Inferior parietal cortex (tissue), 1 donor: ENCODE results near the gene DLX5.

Source experiments
- DNase-seq: peaks from one replicate; pipeline ENCODE4 v3.0.0-alpha.2; 2016; ENCODE audit errors: extremely low spot score

Gene DLX5

DNA sequence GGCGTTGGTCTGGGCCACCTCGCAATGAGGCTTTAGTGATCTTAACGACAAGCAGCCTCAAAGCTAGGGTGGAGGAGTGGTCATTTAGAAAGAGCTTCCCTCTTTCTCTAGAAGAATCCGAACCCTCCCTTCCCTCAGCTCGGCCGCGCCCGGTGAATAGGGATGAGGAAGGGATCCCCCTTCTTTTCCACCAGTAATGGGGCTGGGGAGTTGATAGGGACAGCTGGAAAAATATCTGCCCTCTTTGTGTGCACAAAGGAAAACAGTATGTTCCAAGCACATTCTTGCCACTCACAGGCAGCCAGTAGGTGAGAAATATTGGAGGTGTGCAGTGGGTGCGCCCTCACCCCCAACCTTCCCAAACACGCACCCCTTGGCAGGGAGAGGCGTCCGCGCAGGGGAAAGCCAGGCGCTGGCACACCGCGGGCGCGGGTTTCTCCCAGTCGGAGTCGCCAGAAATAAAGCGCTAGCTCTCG, 6.5 kb downstream of the DLX5 start:
- no peak for DNase-seq

DNA sequence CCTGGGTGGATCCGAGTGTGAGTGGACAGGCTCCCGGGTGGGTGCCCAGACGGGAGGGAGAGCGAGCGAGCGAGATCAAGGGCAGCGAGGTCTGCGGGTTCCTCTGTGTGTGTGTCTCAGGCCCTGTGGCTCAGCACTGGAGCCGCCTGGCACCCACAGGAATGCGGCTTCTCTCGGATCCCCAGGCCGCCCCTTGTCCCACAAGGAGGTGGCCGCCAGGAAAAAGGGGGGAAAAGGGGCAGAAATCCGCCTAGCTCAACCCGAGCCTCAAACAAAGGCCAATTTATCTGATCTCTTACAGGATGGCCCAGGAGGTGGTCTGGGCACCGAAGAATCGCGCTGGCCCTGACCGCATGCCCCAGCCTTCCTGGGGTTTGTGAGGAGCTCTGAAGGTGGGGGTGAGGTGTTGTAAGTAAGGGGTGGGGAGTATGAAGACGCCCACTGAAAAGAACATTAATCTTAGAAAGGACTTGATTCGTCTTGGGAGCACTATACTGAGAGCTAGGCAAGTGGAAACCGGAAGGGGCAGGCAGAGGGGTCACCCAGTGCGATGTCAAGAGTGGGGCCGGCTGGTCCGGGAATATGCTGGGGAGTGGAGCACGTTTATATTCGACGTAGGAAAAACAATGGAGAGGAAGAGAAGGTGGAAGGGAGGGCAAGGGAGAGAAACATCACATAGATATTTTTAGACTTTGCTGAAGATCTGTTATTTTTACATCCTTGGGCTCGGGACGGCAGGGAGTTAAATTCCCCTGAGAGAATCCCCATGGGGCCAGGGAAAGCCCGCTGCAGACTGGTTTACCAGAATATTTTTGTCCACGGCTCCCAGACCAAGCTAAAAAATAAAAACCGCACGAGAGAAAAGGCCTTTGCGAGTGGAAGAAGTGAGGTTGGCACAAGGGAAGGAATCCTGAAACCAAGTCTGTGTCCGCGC, 7.2 kb downstream of the DLX5 start:
- no peak for DNase-seq

DNA sequence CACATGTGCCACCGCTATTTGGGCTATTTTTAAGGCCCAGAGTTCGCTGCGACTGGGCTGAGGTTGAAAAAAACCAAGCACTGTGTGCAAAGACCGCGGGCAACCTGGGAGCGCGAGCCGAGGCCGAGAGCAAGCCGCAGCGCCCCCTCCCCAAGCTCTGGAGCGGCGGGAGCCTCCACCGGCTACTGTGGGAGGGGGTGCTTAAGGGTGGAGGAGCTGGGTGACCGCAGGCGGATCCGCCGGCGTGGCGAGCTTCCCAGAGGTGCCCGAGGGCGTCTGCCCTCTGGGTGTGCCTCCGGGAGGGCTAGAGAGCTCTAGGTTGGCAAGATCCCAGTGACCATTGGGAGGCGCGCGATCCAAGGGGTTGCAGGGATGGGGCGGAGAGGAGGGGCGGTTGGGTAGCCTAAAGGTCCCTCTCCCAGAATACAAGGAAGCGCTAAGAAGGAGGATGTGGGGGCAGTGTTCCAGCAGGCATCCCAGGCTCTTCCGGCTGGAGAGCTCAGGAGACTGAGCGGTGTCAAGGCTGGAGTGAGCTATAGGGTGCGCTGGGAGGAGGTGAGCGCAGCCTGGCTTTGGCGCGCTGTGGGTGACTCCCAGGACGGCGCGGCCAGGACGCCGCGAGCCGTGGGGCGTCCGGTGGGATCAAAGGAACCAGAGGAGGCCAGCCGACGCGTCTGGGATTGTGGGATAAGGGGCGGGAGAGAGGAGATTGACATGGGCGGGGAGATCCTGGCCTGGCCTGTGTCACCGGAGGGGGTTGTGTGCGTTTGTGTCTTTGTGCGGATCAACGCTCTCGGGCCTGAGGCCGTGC, 8.0 kb downstream of the DLX5 start:
- DNase-seq, result no peak

DNA sequence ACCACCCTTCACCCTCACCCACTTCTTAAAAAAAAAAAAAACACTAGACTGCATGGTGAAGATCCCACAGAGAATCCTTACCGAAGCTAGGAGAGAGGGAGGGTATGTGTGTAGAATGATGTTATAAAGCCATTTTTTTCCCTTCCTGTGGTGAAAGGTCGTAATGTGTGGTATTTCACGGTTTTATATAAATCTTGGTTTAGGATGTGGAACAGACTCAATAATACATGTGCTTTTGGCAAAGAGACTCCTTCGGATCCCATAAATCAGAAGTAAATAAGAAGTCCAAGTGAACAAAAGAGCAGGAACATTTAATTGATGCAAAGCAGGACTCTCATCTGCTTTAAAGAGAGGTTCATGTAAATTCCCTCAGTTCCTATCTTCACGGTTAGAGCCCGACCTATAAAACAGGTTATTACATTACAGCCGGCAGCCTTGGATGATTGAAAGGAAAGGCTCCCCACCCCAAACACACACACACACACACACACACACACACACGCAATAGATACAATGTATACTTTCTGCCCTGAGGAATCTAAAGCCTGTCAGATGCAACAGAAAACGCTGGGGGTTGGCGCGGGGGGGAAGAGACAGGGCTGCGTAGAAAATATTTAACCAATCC, 8.8 kb downstream of the DLX5 start:
- DNase-seq, result no peak

DNA sequence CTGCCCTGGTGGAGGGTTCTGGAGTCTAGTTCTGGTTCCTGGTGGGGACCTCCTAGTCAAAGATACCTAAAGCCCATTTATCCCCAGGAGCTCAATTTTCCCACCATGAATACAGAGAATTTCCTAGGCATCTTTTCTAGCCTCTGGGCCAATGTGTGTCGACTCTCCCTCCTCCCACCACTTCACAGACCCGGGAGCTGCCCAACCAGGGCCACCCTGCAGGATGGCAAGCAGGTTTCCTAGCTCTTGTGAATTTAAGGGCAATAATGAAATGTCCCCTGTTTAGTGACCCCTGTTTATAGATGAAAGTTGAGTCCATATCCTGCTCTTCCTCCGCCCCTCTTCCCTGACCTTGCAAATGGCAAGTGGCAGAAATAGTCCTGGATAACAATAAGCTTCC, 9.4 kb downstream of the DLX5 start:
- DNase-seq, result no peak

DNA sequence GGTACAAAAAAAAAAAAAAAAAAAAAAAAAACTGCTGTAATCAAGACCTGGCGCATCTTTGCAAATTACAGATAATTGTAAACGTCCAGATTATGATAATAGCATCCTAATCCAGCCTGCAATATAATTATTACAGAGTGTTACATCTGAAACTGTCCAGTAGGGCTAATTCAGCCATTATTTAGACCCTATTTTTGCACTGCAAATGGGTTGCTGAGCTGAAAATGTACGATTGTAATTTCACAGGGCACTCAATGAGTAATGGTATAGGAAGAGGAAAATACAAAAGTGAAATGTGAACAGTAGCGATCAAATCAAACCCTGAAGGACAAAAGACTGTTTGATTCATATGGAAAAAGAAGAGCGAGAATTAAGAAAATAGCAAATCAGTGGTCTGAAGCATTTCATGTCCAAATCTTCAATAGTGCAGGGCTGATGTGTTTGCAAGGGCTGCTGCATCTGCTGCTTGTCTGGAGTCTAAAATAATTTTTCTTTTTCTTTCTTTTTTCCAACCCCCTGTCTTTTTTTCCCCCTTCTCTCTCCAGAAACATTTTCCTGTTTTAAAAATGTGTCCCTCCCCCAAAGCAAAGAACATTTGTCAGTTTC, 10.4 kb downstream of the DLX5 start:
- DNase-seq, result no peak

DNA sequence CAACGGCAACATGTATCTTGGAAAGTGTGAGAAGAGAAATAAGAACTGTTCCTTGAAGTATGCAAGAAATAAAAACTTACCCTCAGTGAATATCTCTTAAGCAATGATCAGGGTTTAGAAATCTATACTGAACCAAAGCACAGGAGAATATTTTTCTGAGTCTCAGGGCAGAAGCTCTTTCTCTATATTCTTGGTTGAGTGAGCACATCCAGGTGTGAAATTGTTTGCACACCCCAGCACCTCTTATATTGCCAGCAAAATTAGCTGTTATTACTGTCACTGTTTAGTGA, 10.8 kb downstream of the DLX5 start:
- DNase-seq, result no peak

DNA sequence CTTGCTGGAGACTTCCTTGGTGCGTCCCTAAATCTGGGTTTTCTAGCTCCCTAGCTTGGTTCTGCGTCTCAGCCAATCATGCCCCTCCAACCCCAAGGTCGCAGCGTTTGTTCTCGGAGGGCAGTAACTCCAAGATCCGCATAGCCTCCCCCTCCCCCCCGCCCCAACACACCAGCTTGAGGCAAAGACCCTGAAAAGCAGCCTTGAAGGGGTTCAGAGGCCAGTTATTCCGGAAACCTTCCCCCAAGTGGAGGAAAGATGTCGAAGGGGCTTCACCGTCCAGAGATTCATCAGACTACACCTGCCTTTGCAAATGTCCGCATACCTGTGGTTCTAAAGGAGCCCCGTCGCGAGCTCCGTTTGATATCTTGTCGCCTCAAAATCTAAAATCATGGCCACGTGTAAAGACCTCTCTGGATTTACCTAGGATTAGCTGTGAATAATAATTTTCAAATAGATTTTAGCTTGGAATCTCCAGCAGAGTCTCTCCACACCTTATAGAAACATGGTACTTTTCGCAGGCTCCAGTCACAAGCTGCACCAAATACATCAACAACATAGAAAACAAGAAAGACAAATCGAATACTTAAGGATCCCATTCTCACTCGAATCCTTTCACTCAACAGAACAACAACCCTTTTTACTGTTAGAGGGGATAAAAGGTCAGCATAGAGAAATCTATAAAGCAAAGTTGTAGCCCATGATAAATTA, 11.3 kb downstream of the DLX5 start:
- no peak for DNase-seq

DNA sequence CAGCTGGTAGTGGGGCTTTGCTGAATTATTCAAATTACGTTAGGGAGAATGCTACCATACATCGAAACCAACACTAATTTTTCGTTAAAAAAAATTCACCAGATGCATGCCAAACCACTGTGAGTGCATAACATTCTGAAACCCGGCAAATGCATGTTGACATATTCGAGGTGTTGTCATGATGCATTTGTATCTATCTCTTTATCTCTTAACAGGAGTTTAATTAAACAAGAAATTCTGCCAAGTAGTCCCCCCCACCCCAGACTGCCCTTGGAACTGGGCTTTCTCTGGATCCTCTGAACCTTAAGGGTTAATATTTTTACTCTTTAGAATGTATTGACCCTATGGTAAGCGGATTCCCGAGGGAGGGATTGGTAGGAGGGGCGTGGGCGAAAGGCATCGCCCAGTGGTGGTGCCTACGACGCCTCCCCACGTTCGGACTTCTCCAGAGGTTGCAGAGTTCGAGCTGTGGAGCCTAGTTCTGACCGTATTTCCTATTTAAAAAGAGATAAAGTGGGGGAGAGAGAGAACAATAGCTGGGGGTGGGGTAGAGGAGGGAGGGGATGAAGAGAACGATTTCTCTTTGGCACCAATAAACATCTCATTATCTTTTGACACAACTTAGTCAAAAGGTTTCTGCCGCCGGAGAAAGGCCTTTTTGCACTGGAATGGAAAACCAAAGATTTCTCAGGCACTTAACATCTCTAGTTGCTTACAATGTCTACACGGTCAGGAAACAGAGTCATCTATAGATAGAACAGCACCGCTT, 12.1 kb downstream of the DLX5 start:
- no peak for DNase-seq

DNA sequence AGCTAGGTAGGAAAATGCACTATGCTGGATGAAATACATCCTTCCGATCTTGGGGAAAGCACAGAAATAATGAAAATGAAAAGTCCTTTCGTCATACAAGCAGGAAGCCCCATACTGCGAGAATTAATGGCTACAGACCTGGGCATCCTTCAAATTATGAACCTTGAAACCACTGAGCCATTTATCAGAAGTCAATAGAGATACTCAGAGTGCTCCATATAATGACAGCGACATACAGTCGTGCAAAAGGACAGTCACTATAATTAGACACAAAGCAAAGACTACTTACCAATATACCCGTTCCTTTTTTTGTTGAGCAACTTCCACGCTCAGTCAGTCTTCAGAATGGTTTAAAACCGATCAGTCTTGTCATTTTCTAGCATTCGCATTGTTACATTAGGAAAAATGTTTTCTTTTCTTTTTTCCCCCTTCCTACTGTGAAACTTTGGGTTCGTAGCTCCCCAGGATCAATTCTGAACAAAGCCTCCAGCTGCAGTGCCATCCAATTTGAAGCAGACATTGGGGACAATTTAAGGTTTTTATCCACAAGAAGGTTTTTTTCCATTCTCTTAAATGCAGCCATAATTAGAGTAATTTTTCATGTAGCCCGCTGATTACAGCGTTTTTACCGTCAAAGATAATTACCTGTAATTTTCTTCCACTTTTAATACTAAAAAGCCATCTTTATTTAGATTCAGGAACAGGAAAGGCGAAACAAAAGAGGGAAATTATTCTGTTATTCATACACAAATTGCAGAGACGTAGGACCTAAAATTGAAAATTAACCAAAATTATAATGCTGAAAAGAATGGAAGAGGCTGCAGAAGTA, 12.9 kb downstream of the DLX5 start:
- no peak for DNase-seq

DNA sequence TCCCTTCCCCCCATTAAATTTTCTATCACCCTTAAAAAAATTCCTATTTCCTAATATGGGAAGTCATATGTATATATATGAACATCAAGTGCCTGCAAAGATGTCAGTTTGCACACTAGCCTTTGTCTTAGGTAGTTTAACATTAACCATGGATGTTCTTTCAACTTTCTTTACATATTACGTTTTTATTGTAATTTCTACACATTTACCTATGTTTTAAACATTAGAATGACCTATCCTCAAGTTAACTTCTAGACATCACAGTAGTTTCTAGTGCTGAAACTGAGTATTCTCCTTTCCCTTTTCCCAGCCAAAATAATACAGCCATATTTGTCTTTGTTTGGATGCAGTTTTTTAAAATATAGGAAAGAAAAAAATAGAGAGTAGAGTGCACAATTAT, 13.5 kb downstream of the DLX5 start:
- DNase-seq, result no peak

DNA sequence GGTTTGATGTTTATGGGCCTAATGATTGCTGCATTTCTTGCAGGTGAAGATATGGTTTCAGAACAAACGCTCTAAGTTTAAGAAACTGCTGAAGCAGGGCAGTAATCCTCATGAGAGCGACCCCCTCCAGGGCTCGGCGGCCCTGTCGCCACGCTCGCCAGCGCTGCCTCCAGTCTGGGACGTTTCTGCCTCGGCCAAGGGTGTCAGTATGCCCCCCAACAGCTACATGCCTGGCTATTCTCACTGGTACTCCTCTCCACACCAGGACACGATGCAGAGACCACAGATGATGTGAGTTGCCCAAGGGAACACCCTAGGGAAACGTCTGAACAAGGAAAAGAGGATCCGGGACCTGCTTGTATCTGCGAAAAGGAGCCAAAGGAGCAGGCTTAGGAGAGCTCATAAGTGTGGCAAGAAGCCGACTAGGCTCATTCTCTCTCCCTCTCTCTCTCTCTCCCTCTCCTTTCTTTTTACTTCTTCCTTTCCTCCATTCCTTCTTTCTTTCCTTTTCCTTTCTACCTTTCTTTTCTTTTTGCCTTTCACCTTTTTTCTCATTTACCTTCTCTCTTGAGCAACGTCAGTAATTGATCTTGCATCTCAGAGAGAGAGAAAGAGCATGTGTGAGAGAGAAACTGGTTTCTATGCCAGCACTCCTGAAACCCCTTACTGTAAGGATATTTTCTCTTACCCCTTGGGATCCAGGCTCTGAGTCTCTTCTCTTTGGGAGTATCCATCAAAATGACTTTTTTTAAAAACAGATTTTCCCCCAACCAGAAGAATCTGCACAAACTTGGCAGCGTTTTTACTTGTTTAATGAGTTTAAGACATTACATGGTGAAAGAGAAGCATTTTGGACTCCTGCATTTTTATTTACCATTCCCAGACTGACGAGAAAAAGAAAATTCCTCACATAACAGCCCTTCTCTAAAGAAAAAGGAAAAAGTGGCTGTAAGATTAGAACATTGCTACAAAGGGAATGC, 14.6 kb downstream of the DLX5 start:
- no peak for DNase-seq

DNA sequence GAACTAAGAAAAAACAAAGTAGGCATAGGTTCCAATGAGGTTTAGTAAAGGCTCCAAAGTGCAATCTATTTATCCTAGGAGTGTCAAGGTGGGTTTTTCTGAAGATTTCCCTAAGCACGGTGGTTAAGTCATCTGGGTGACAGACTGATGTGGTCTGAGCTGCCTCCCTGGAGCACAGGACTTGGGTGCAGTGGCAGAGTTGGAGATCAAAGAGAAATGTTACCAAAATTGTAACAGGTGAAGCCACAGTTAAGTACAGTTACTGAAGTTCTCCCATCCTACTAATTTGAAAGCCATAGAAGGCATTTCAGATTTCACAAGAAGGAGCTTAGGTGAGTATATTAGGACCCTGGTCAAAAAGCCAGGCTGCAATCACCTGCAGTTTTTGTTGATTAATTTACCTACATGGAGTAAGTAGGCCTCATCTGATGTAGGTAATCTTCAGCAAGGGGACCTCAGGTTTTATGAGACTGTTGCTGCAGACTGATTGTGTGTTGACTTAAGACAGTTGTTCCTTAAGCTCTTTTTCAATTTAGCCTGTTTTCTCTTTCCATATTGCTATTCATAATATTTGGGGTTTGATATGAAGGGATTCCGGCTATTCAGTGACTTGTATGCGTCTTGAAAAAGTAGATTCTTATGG, 16.2 kb downstream of the DLX5 start:
- no peak for DNase-seq

DNA sequence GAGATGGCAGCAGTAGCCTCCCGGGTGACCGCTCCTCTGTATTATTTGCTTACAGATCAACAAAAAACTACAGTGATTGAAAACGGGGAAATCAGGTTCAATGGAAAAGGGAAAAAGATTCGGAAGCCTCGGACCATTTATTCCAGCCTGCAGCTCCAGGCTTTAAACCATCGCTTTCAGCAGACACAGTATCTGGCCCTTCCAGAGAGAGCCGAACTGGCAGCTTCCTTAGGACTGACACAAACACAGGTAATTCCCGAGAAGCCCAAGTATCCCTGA, 17.1 kb downstream of the DLX5 start:
- no peak for DNase-seq

DNA sequence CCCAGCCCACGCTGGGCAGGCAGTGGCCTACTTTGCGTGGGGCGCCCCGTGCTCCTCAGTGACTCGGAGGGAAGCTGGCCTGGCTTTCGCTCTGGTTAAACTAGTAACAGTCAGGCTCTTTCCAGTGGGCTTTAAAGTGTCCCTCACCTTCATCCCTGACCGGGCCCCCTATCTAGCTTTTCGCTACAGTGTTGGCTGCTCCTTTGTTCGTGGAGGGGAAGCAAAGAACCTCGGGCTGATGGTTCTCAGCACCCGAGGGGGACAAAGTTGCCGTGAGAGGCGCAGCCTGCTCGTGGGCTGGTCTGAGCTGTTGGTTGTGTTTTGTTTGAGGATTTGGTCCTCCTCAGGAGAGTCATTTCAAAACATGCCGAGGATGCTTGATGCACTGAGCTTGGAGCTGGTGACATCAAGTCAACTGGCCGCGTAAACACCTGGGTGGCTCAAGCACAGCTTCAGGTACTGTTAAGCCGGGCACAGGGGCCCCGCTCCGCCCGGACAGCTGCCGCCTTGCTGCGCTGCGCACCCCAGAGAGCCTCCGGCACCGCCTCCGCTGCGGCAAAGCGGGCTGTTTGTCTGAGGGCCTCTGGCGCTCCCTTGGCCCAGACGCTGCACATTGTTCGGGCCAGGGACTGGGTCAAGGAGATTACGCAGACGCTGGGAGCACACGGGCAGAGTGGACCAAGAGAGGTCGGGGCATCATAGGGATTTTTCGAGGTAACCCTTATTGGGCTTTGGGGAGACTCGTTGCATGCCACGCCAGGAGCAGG, 17.6 kb downstream of the DLX5 start:
- DNase-seq, result no peak

DNA sequence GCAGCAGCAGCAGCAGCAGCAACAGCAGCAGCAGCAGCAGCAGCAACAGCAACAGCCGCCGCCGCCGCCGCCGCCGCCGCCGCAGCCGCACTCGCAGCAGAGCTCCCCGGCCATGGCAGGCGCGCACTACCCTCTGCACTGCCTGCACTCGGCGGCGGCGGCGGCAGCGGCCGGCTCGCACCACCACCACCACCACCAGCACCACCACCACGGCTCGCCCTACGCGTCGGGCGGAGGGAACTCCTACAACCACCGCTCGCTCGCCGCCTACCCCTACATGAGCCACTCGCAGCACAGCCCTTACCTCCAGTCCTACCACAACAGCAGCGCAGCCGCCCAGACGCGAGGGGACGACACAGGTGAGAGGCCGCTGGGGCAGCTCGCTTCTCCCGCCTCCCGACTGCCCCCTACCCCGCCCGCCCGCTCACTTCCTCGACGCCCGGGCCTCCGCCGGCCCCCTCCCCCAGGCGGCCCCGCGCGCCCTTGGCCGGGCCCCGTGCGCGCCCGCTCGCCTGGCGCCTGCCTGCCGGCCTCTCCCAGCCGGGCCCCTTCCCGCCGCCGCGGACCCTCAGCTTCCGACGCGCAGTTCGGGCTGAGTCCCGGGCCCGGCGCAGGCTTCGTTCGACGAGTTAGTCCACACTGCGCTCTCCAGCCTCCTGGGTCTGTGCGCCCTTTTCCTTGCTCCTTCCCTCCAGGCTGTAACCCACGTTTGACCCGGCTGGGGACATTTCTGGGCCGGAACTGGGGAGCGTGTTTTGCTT, 18.4 kb downstream of the DLX5 start:
- no peak for DNase-seq
